PC-9 (cell line): ENCODE measurements around the gene NDE1.

Source experiments
- CTCF ChIP-seq: fragments of 200-600 bp; sonication (generic); conservative IDR thresholded peaks from 2 replicates; pipeline ENCODE4 v1.6.1; 2017; ENCODE audit warnings: mixed run types, antibody characterized with exemption, mild to moderate bottlenecking, moderate library complexity
- EZH2 ChIP-seq: fragments of 200-600 bp; sonication (generic); IDR thresholded peaks from 2 replicates; pipeline ENCODE4 v1.8.0; 2017; ENCODE audit warnings: antibody characterized with exemption, low read depth

GRCh38 chr16:15768201-15768600 lies 118.2 kb downstream of the NDE1 start:
- TF ChIP-seq CTCF (no peak), EZH2 (no peak)
